T-helper 1 cell (primary cell): ENCODE results near the gene SMTN.
"Not testable (repeated sequence)": the region's sequence is repeated elsewhere in the genome, so short reads cannot be mapped to it uniquely, and the experiment has no call there.

Source experiments
- DNase-seq, 5 donors: peaks; one replicate each; pipeline ENCODE4 v3.0.0-alpha.2; 2012 to 2020

Gene SMTN

DNA sequence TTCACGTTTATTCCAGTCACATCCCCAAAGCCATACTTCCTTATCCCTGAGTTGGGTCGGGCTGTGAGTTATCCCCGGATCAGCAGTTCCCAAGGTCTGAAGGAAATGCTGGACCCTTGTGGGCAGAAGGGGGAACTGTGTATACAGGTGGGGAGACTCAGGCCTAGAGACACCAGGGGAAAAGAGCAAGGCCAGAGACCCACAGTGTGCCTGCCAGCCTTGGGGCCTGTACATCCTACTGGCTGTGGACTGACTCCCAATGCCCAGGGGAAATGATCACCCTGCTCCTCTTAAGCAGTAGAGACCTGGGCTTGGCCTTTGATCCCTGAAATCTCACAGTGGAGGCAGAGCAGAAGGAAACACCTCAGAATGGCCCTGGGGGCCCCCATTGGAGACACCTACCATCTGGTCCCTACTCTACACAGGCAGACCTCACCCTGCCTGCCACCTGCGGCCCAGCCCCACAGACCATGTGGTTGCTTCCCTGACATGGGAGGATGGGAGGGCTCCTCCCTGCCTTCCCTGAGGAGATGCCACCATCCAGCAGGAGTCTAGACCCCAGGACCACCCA, 25.0 kb downstream of the SMTN start:
- no peak for DNase-seq

DNA sequence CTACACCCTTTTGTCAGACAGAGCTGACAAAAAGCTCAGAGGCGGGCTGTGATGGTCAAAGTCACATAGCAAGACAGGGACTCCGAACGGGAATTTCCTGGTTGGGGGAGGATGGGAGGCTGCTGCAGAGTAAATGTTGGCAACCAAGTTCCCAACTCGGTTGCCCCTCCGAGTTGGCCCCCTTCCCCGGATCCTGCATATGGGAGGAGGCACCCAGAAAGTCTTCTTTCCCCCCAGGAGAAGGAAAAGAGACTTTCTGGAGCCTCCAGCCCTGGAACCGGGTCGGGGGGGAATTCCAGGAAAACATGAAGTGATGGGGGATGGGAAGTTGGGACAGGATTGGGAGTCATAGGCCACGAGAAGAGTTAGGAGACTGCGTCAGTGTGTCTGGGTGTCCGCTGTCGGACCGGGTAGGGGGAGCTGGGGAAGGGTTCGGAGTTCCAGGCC, 25.6 kb downstream of the SMTN start:
- DNase-seq, result no peak

GRCh38 chr22:31107178-31107893, 26.2 kb downstream of the SMTN start, which contains the start of gene SELENOM:
SELENOM (minus strand) TSS chr22:31107568; CDS start chr22:31107505, 63 bp downstream.
- peak; percentile 81 to 89 (median 86) for DNase-seq

DNA sequence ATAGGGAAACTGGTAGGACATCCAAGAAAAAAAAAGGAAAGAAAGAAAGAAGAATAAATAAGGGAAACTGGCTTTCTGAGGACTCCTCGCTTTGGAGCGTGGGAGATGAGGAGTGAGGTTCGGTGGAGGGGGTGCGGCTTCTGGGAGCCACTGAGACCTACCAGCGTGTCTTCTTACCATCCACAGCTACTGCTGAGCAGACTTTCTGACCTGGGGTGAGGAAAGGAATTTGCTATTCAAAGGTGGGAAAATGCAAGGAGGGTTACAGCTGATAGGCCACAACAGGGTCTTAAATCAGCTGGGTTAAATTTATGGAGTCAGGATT, 26.7 kb downstream of the SMTN start:
- DNase-seq, result no peak

DNA sequence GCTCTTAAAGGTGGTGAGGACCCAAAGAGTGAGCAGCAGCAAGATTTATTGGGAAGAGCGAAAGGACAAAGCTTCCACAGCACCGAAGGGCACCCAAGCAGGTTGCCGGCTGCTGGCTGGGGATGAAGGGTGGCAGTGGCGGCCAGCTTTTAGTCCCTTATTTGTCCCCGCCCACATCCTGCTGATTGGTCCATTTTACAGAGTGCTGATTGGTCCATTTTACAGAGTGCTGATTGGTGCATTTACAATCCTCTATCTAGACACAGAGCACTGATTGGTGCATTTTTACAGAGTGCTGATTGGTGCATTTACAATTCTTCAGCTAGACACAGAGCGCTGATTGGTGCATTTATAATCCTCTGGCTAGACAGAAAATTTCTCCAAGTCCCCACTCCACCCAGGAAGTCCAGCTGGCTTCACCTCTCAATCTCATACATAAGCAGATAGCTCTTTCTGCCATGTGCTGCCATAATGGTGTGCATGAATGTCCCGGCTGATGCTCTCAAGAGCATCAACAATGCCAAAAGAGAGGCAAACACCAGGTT, 31.5 kb downstream of the SMTN start:
- not testable (repeated sequence) for DNase-seq

DNA sequence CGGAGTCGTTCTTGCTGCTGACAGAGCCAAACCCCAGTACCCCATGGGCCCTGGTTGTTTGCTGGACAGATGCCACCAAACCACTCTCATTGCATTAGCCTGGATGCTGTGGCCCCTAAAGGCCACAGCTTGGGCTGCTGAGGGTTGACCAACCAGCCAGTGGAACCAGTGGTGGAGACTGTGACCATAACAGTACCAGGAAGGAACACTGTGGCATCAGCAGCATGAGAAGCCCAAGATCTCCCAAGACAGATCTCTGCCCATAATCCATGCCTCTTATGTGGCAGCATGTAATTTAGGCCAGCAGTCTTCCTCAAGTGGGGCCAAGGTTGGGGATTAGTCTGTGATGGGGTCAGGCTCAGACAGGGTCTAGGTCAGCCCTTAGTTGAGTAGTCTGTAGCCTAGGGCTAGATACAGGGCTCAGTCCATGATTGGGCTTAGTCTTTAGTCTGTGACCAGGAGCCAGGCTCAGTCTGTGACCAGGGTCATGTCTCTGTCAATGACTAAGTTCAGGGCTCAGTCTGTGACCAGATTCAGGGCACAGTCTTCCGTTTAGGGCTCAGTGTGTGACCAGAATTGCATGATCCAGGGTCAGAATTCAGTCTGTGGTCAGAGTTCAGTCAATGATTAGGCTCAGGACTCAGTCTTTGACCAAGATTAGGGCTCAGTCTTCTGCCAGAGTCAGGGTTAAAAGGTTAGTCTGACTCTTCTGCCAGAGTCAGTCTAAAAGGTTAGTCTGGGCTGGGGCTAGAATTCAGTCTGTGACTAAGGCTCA, 37.1 kb downstream of the SMTN start:
- DNase-seq, result no peak

DNA sequence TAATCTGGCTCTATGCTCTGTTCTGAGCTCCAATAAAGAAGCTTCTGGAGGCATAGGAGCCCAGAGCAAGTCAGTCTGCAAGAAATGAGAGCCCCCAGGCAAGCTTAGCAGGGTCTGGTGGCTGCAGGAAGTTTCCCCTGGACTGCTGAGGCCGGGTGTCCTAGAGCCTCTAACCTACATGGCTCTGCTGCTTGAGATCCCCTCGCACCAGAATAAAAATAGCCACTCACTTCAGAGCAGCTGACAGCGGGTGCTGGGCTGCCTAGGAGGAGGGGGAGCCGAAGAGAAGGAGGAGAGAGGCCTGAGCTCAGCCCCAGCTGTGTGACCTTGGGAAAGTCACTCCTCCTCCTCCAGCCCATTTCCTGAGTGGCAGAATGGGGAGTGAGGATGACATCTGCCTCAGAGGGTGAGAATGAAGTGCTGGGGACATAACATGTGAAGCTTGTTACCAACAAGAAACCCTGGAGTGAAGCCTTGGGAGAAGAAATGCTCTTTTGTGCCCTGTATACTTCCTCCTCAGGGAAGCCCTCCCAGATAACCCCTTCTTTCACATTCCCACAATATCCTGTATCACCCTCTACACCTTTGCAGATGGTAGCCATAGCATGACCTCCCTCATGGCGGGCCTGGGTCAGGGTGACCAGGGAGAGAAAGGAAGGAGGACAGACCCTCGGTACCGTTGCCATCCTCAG, 38.1 kb downstream of the SMTN start:
- DNase-seq, result no peak

DNA sequence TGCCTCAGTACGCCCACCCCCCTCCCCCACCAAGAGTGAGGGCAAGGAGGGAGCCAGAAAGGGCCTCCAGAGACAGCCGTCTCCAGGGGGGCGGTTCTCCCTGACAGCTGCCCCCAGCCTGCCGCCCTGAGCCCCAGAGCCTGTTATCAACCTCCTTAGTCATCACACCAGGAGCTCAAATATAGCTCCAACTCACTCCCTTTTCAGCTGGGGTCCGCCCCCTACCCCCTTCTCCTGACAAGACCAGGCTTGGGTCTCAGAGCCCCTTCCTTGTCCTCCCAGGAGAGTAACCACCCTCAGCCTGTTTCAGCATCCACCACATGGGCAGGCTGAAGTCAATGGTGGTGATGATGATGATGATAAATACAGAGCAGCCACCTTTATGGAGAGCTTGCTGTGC, 39.1 kb downstream of the SMTN start:
- DNase-seq, result no peak

DNA sequence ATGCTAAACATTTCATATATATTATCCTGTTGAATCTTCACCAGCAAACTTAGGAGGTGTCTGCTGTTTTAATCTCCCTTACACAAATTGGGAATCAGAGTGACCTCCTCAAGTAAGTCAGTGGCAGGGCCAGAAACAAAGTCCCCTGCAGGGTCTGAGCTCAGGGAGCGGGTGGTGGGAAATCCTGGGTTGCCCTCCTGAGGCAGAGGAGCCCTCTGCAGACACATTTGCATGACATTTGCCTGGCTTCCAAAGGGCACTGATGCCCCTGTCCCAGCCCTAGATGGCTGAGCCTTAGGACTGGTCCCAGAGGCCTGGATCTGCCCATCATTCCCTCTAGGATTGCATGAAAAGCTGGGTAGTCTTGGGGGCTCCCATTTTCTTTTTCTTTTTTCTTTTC, 39.5 kb downstream of the SMTN start:
- no peak for DNase-seq

DNA sequence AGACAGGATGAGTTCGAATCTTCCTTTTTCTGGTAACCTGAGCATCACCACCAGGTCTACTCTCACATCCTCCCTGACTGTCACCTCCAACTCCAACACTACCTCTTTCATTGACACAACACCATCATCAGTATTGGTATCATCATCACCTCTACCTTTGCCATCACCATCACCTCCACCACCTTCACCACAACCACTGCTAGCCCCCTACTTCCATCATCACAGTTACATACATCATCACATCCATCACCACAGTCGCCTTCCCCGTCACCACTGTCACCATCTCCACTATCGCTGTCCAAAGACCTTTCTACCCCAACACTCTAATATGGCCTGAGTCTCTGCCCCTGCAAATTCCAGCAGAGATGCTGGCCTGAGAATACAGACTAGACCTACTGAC, 40.3 kb downstream of the SMTN start:
- no peak for DNase-seq

DNA sequence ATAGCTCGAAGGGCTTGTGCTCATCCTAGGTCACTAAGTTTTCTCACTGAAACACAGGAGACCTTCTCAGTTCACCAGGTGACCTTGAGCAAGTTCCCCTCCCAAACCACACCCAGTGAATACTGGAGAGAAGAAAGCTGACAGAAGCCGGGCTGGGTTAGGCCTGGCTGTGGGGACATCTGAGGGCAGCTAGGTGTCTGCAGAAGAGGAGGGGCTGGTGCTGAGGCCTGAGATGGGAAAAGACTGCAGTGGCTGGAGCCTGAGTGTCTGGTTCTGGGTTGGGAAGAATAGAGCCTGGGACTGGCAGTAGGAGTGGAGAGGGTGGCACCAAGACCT, 41.0 kb downstream of the SMTN start:
- no peak for DNase-seq

DNA sequence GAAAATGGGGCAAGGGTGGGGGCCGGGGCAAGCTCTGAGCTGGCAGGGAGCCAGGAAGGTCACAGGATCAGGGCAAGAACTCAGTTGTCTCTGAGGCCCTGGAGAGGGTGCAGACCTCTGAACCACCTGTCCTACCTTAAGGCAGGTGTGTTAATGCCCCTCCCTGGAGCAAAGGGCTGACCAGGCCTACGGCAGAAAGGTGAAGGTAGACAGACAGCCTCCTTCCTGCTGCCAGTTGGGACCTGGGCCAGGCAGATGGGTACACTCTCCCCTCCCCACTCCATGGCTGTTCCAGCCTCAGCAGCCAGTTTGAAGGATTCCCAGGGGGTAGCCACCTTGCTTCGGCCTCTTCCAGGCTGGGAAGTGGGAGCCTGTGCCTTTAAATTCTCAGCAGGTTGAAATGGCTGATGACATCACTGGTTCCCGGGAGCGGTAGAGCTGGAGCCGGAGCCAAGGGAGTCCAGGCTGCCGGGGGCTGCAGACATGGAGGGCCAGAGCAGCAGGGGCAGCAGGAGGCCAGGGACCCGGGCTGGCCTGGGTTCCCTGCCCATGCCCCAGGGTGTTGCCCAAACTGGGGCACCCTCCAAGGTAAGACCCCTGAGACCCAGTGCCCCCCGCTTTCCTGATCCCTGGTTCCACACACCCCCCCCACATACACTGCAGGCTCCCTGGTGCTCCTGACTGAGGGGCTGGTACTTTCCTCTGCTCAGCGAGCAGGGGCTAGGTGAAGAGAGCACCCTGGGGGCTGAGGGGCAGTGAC, 41.6 kb downstream of the SMTN start, which contains the start of gene INPP5J:
TSS of gene INPP5J (plus strand) at position 435 of the 760 bp plus-strand sequence. CDS start at position 484, 49 bp downstream.
- no peak for DNase-seq

DNA sequence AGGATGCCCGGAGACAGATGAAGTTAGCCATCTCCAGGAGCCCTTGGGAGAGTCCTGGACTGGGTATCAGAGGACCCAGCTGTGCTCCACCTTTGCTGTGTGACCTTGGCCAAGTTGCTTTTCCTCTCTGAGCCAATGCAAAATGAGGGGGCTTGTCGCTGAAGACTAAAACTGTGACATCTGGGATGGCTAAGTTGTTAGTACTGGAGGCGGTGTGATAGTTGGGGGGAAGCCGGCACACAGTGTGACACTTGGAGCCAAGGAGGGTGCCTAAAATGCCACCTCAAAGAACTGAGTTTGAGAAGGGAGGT, 42.1 kb downstream of the SMTN start:
- DNase-seq, result no peak

DNA sequence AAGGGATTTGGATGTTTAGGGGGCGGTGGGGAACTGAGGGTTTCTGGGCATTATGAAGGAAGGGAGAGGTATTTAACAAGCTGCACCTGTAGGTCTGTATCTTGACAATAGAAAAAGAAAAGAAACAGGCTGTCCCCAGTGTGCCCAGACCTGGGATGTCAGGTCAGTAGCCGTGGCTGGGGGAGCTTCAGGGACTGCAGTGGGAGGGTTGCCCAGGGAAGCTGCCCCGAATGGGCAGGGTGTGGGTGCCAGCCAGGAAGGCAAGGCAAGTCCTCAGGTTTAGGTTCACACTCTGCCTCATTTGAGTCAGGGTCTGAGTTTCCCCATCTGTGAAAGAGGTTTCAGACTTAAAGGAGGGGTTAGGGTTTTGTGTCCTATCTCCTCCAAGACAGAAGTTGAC, 43.2 kb downstream of the SMTN start:
- DNase-seq, result no peak

GRCh38 chr22:31124811-31125465, 43.8 kb downstream of the SMTN start:
- no peak for DNase-seq

DNA sequence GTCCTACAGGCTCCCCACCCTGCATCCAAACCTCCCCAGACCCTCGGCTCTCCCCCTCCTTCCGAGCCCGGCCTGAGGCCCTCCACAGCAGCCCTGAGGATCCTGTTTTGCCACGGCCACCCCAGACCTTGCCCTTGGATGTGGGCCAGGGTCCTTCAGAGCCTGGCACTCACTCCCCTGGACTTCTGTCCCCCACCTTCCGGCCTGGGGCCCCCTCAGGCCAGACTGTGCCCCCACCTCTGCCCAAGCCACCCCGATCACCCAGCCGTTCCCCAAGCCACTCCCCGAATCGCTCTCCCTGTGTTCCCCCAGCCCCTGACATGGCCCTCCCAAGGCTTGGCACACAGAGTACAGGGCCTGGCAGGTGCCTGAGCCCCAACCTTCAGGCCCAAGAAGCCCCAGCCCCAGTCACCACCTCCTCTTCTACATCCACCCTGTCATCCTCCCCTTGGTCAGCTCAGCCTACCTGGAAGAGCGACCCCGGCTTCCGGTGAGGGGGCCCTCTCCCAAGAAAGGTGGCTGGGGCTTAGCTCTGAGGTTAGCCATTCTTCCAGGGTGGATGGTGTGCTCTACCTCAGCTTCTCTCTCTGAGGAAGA, 44.5 kb downstream of the SMTN start:
- DNase-seq, result no peak

DNA sequence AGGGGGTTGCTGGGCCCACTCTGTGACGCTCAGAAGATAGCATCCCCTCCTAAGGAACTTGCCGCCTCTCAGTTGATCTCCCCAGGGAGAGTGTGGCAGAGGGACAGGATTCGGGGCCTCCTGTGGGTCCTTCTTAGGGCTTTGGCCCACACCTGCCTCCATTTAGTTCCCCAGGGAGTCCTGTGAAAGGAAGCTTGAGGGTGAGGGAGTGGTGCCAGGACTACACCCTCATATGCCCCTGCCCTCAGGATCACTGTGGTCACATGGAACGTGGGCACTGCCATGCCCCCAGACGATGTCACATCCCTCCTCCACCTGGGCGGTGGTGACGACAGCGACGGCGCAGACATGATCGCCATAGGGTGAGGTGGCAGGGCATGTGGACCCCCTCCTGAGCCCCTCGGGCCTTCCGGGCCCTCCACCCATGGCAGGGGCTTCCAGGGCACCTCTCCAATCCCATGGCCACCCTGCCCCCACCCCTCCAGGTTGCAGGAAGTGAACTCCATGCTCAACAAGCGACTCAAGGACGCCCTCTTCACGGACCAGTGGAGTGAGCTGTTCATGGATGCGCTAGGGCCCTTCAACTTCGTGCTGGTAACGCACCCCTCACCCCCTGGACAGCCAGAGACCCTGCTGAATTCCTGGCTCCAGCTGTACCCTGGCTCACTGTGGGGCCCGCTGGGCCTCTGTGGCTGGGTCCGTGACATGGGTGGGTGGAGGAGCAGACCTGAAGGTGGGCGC, 45.2 kb downstream of the SMTN start:
- DNase-seq, result no peak

DNA sequence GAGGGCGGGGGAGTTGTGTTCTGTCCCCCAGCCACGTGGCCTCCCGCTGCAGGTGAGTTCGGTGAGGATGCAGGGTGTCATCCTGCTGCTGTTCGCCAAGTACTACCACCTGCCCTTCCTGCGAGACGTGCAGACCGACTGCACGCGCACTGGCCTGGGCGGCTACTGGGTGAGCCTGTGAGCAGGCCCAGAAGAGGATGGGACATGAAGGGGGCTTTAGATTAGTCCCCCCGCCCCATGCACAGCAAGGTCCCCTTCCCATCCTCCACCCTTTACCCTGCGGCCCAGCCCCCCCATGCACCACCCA, 45.7 kb downstream of the SMTN start:
- DNase-seq, result no peak

- no peak for DNase-seq
These were observed 46.2 kb downstream of the SMTN start for GRCh38 chr22:31127181-31127772.

- DNase-seq, result no peak
These were observed 47.0 kb downstream of the SMTN start for GRCh38 chr22:31128156-31128555.

DNA sequence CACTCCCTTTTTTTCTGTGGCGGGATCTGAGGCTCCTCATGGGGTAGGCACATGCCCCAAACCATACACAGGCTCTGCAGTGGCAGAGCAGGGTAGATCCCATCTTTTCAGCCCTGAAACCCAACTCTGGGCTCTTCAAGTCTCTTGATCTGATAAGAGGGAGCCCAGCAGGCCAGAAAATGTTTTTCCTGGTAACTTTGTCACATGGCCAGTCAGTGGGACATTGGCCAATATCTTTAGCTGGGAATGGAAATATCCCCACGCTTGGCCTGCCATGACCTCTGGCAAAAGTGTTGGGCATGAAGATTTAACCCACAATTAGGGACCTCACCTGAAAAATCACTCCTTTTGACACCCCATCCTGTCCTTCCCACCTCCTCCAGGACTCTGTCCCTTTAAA, 49.8 kb downstream of the SMTN start:
- DNase-seq, result no peak
